NOMO-1 treated with DMSO at 0.1 percent for 48 hours (cell line): ENCODE data around the gene SRD5A1.

ENCODE experiments used
- DNase-seq: peaks from one replicate; lab custom pipeline; 2025; ENCODE audit not compliant: unreplicated experiment; lab: John Stamatoyannopoulos, UW

The SRD5A1 gene

DNA sequence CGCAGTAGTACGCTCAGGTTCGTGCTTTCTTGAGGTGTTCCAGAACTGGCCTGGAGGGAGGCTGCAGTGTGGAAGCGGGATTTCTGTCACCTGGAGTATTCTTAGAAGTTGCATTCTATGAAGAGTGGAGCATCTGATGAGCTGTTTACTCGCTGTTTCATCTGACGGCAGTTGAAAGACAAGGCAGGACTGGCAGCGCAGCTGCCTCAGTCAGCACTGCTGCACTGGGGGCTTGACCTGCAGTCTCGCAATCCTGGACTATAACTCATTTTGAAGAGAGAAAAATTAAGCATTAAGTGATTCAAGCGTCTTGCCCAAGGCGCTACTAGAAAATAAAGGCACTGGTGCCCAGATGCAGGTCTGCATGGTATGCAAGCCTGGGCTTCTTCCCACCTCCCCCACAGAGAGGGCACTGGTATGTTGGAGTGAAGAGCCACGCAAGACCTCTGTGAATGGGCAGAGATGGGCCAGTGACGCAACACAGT lies 90.6 kb downstream of the SRD5A1 start:
- DNase-seq, result no peak
